ENCODE results near the gene KCNJ14. TPM values are rescaled to one million over a fixed set of nuclear protein-coding genes. Genes with fewer than 3 reads are reported as not detected.
"Not testable (repeated sequence)": the region's sequence is repeated elsewhere in the genome, so short reads cannot be mapped to it uniquely, and the experiment has no call there.

The KCNJ14 gene
- total and polyA plus RNA-seq, 9 donors = 0.48 to 2.2 (median 1.4) TPM

DNA sequence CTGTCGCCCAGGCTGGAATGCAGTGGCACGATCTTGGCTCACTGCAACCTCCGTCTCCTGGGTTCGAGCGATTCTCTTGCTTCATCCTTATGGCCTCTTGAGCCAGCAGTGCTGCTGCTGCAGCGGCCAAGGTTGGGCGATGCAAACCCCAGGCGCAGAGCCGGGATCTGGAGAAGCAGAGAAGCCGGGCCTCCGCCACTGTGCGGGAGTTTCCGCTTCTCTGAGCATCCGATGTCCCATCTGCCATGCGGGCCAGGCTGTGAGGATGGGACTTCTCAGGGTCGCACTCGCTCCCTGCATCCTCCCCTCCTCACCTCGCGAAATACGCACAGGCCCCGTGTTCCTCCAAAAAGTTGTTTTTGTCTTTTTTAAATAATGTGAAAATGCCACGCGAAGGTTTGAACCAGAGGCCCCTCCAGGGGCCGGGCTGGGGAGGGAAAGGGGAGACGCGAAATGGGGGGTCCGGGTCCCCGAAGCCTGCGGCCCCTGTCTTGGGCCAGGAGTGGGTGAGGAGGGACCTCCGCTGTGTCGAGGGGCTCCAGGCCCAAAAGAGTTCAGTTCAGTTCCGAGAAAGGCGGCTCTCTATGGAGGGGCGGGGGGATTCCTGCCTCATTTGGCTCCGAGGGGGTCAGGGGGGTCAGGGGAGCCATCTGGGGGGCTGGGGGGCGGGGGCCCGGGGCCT is 29.7 kb downstream of the KCNJ14 start:
- DNase-seq = no peak
- WGBS, 3 donors = 63 to 68% (median 65%) methylated on average over 34 to 37 of the region's 37 CpGs
- intact Hi-C loops (cut with DNase I) = loop anchor here in 1 of 4 donors (10.0 kb wide), 1 partner anchor 130 kb away; the partner anchor contains the start of genes FAM83E, RPL18 and SPHK2
- TF ChIP-seq POLR2A (IDR thresholded peaks at IDR 0.05) (no peak), EP300 (IDR thresholded peaks at IDR 0.05) (no peak)
- TF ChIP-seq, protein P1, sequence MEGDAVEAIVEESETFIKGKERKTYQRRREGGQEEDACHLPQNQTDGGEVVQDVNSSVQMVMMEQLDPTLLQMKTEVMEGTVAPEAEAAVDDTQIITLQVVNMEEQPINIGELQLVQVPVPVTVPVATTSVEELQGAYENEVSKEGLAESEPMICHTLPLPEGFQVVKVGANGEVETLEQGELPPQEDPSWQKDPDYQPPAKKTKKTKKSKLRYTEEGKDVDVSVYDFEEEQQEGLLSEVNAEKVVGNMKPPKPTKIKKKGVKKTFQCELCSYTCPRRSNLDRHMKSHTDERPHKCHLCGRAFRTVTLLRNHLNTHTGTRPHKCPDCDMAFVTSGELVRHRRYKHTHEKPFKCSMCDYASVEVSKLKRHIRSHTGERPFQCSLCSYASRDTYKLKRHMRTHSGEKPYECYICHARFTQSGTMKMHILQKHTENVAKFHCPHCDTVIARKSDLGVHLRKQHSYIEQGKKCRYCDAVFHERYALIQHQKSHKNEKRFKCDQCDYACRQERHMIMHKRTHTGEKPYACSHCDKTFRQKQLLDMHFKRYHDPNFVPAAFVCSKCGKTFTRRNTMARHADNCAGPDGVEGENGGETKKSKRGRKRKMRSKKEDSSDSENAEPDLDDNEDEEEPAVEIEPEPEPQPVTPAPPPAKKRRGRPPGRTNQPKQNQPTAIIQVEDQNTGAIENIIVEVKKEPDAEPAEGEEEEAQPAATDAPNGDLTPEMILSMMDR (IDR thresholded peaks at IDR 0.05) = no peak
- peaks cover 9% of the 10 kb centered on the region for H3K4me1 ChIP-seq (ENCODE audit: insufficient read depth)
- no peaks in the 10 kb centered on the region for H3K9me3 ChIP-seq
- no peak overlapping the region for H3K27ac ChIP-seq
- no peak overlapping the region for H3K4me3 ChIP-seq
- H3K27me3 ChIP-seq = no peaks in the 10 kb centered on the region
- H3K36me3 ChIP-seq = no peaks in the 10 kb centered on the region

GRCh38 chr19:48486706-48487105 is 31.3 kb downstream of the KCNJ14 start:
- H3K36me3 ChIP-seq; H3K27ac ChIP-seq; DNase-seq; H3K27me3 ChIP-seq; H3K9me3 ChIP-seq; H3K4me1 ChIP-seq (ENCODE audit: insufficient read depth); H3K4me3 ChIP-seq: not testable (repeated sequence)
- intact Hi-C loops (cut with DNase I) = loop anchor here in 1 of 4 donors (10.0 kb wide), 1 partner anchor 128 kb away; the partner anchor contains the start of genes FAM83E, RPL18 and SPHK2
- 82 to 91% (median 88%) methylated on average over 10 of the region's 10 CpGs for WGBS, 3 donors

DNA sequence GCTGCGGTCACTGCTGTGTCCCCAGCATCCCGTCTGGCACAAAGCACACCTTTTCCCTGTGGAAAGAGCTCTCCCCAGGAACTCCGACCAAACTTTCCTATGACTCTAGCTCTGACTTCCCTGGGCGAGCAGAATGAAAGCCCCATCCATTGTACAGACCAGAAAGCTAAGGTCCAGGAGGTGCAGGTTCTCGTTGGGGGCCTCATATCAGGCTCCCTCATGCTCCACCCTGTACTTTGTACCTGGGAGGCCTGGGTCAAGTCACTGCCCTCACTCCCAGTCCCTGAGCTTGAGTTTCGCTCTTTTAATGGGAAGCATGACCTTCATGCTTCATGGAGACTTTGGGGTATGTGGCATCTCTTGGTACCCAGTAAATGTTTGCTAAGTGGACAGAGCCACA is 32.2 kb downstream of the KCNJ14 start:
- Histone ChIP-seq H3K27ac (no peak overlapping the region), H3K36me3 (no peaks in the 10 kb centered on the region), H3K4me1 (ENCODE audit: insufficient read depth) (peaks cover 5% of the 10 kb centered on the region), H3K27me3 (no peaks in the 10 kb centered on the region), H3K4me3 (no peak overlapping the region), H3K9me3 (no peaks in the 10 kb centered on the region)
- WGBS, 3 donors = 81 to 83% (median 81%) methylated on average over 6 of the region's 6 CpGs
- no peak for TF ChIP-seq EP300 (IDR thresholded peaks at IDR 0.05)
- no peak for TF ChIP-seq POLR2A (IDR thresholded peaks at IDR 0.05)
- TF ChIP-seq, protein P1 (IDR thresholded peaks at IDR 0.05) = no peak
- intact Hi-C loops (cut with DNase I) = loop anchor here in 1 of 4 donors (10.0 kb wide), 1 partner anchor 127 kb away; the partner anchor contains the start of genes FAM83E, RPL18 and SPHK2
- DNase-seq = no peak

DNA sequence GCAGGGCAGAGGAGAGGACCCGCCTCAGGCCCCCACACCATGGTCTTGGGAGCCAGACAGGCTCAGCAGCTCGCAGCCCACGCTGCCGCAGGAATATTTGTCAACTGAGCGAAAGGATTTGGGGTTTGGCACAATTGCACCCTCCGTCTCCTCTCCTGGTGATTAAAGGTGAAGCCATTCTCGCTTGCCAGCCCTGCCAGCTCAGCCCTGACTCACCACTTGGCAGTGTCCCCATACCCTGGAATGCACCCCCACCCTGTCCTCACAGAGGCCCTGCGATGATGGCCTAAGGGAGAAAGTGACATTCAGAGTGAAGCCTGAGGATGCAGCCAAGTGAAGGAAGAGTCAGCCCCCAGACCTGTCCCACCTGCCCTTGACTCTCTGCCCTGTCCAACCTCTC is 32.6 kb downstream of the KCNJ14 start:
- intact Hi-C loops (cut with DNase I) = loop anchor here in 1 of 4 donors (10.0 kb wide), 1 partner anchor 127 kb away; the partner anchor contains the start of genes FAM83E, RPL18 and SPHK2
- Histone ChIP-seq H3K9me3 (no peaks in the 10 kb centered on the region), H3K27ac (no peak overlapping the region), H3K4me1 (ENCODE audit: insufficient read depth) (peaks cover 7% of the 10 kb centered on the region), H3K4me3 (no peak overlapping the region), H3K36me3 (no peaks in the 10 kb centered on the region), H3K27me3 (no peaks in the 10 kb centered on the region)
- WGBS, 3 donors = 53 to 73% (median 70%) methylated on average over 8 of the region's 8 CpGs
- no peak for DNase-seq
- TF ChIP-seq EP300 (IDR thresholded peaks at IDR 0.05) (no peak), POLR2A (IDR thresholded peaks at IDR 0.05) (no peak)
- TF ChIP-seq, protein P1 (IDR thresholded peaks at IDR 0.05) = no peak

GRCh38 chr19:48488478-48488877 is 33.1 kb downstream of the KCNJ14 start:
- not testable (repeated sequence) for H3K27ac ChIP-seq
- intact Hi-C loops (cut with DNase I) = loop anchor here in 1 of 4 donors (10.0 kb wide), 1 partner anchor 126 kb away; the partner anchor contains the start of genes FAM83E, RPL18 and SPHK2

More at GRCh38 chr19:48488478-48488877, 33.1 kb downstream of the KCNJ14 start:
- H3K4me3 ChIP-seq; H3K9me3 ChIP-seq; H3K36me3 ChIP-seq; H3K4me1 ChIP-seq (ENCODE audit: insufficient read depth); H3K27me3 ChIP-seq; DNase-seq: not testable (repeated sequence)
- 79 to 90% (median 89%) methylated on average over 7 of the region's 7 CpGs for WGBS, 3 donors
